Measurements from ENCODE around the gene BTK.
"Not testable (repeated sequence)": the region's sequence is repeated elsewhere in the genome, so short reads cannot be mapped to it uniquely, and the experiment has no call there.

The BTK gene

GRCh38 chrX:101391831-101392230 is 5.8 kb upstream of the BTK start:
- DNase-seq = no peak

DNA sequence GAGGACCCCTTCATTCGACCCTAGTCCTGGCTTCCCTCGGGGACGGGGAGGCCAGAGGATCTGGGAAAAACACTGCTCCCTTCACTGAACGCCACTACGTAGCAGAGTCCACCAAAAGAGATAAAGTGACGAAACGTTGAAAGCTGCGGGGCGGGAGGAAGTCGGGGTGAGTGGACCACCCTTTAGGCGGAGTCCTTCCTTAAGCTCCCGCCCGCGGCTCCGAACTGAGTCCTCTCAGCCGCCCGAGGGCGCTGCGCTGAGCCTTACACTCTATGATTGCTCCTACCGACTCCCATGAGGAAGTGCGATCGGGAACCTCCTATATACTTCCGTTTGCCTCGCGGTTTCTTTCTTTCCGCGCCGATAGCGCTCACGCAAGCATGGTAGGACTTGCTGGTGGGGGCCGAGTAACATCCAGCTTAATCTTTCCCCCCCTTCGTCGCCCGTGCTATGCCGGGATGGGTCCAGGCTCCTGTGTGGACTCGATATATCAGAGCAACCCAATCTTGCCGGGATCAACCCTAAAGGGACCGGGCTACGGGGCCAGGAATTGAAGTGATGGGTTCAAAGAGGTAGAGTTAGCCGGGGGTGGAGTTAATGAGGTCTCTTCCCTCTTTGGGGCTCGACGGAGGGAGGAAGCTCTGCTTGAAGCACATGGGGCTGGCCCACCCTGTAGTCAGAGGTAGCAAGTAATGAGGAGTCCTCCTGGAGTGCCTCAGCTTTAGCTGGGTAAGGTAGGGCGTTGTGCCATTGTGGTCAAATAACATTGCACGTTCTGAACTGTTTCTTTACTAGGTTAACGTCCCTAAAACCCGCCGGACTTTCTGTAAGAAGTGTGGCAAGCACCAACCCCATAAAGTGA is 4.9 kb upstream of the BTK start, which contains the start of gene RPL36A:
Gene RPL36A (plus strand): TSS at position 348 of the 862 bp plus-strand sequence. CDS start 33 bp downstream, at position 381.
- DNase-seq = peak; percentile 93

DNA sequence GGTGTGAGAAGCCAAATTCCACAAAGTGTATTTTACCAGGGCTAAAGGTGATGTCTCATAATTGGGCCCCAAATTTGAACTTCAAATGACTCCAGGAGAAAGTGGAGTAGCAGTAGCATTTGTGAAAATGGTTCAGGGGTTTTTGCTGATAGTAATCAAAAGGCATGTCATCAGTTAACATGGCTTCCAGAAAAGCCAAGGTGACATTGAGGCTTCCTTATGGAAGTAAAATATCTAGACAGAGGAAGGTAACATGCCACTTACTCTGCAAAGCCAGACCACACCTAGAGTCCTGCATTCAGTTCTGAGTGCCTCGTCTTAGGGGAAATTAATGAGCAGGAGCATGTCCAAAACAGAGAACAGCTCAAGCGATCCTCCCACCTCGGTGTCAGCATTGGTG is 2.6 kb upstream of the BTK start:
- no peak for DNase-seq

- DNase-seq = no peak
Observed at GRCh38 chrX:101386542-101386885, 523 bp upstream of the BTK start.

DNA sequence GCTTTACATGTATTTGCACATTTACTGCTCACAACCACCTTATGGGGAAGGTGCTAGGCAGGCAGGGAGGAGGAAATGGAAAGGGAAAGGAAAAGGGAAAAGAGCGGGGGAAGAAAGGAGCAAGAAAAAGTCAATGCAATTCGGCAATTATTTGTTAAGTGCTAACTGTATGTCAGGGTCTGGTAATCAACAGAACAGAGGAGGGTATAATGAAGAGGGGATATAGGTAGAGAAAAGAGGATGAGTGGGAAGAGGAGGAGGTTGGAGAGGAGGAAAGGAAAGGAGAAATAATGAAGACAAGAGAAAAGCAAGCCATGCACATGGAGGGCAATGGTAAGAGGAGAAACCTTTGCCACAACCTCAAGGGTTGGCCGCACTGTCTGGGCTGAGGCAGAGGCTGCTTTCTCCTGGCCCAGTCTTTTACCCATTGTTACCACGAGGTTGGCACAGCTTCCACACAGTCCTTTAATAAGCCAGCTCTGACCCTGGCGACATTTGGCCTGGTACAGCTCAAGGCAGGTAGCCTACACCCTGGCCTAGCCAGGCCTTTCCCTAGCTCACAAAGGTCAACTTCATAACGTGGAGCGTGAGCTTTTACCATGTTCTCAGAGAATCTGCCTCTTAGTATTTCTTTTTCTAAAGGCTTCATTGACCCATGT is 836 bp downstream of the BTK start:
- no peak for DNase-seq

DNA sequence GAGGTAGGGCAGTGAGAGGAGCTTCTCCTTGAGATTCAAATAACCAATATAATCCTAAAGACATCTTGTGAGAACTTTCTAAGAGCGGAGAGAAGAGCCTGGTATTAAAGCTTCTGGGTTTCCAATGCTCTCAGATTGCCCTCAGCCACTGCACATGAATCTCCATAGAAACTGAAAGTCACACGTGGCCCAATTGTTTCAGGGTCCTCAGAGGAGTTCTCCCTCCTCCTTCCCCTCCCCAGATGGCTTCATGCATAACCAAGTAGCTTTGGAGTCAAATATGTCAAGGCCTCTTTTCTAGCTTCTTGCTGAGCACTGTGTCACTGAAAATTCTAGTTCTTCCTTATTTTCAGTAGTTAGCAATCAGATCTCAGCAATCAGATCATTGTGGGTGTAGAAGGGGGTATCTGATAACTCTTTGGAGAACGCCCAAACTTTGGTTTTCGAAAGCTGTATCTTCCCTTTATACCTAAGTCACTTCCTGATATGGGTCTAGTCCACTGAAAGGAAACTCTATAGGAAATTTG is 2.2 kb downstream of the BTK start:
- DNase-seq = peak; percentile 19

GRCh38 chrX:101377547-101377946 is 8.4 kb downstream of the BTK start:
- no peak for DNase-seq

DNA sequence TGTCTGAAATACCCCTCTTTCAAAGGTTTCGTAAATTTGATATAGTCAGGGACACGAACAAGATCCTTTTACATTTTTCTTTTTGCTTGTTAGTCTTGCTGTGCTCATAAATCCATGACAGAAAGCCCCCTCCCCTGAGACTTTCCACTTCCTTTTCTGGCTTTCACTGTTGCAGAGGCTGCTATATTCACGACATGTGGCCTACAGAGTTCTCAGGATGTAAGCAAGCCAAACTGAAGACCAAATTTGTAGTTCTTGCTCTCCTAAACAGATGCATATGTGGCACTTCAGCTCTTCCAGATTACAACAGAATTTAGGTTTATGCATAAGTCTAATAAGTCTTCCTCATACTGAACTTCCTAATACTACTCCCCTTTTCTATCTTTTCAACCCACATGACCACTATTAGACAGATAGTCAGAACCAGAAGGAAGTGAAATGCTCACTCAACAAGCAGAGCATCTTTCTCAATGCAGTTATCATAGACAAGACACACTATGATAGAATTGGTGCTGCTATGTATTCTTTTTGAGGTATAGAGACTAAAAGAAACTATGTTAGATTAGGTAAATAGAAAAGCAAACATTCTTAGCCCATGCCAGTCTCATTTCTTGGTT is 15.0 kb downstream of the BTK start:
- no peak for DNase-seq

GRCh38 chrX:101369687-101370086 is 16.3 kb downstream of the BTK start:
- no peak for DNase-seq

GRCh38 chrX:101368800-101369199 is 17.2 kb downstream of the BTK start:
- DNase-seq = no peak

- no peak for DNase-seq
Observed at GRCh38 chrX:101365301-101365795, 20.6 kb downstream of the BTK start.

DNA sequence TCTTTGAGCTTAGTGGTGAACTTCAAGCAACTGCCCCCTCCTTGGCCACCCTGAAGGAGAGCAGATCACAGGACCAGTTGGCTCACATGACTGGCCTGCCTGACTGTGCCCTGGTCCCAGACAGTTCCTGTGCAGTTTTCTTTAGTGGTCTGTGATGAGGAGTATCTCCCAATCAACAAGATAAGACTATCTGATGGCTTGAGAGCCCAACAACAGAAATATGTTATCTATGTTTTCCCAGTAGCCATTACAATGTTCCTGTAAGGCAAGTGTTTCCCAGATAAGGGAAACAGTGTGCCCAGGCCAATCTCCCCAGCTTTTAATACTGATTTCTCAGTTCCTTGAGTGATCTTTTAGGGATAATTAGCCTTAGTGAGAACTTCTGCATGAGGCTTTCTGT is 23.2 kb downstream of the BTK start:
- no peak for DNase-seq

DNA sequence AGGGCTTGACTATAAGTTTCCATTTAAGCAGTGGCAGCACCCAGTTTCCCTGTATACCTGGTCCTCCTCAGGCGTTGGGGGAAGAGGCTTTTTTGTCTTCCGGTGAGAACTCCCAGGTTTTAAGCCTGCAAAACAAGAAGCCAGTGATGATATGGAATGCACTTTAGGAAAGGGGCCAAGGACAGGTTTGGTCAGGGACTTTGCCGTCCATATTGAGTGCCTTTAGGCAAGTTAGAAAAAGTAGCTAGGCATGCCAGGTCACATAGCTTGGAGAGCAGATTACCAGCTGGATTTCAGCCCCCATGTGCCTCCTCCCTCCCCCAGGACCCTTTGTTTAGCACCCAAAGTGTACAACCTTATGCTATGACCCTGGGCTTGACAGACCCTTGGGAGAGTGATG is 23.9 kb downstream of the BTK start:
- DNase-seq = no peak

- DNase-seq = no peak
Observed at GRCh38 chrX:101360390-101360789, 25.6 kb downstream of the BTK start.

- no peak for DNase-seq
Observed at GRCh38 chrX:101359966-101360365, 26.0 kb downstream of the BTK start.

DNA sequence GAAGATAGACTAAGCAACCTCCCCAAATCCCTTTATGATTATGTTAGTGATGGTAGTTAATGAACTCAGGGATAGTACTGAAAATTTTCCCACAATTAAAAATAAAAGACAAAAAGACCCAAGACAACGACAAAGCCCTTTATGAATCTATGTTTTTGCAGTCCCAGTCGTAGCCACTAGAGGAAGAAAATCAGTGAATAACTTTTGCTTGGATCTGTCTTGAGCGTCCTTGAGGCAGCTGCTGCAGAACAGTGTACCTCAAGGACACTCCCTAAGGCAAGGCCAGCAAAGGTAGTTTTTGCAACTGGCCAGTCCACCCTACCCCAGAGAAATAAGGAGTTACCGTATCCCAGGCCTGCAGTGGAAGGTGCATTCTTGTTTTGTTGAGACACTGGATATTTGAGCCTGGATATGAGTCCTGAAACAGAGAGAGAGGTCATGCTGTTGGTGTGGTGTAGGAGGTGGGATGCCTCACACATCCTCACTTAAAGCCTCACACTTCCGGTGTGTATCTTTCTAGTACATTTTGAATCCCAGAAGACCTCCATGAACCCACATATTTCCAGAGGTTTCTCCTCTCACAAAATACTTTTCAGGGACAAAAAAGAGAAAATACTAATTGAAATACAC is 28.7 kb downstream of the BTK start:
- peak; percentile 35 for DNase-seq

DNA sequence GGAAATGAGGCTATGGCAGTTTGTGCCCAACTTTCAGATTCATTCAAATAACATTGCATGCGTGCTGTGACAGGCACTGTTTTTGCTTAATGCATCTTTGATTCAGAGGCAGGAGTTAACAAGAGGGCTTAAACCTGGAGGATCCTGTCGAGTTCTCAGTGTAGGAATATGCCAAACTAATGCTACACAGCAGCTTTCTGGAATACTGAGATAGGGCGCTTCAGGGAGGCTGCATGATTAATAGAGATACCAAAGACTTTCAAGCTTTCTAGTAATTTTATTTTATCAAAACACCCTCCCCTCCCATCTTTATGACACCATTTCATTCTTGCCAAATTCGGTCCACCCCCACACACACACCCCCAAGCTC is 36.8 kb downstream of the BTK start:
- DNase-seq = no peak

GRCh38 chrX:101348452-101349192 is 37.4 kb downstream of the BTK start, which contains the start of gene TIMM8A:
TIMM8A (minus strand) TSS chrX:101348742; CDS start chrX:101348664, 78 bp downstream.
- DNase-seq = peak; percentile 88

- DNase-seq = peak; percentile 30
Observed at GRCh38 chrX:101347859-101348451, 38.0 kb downstream of the BTK start.

GRCh38 chrX:101337776-101338271 is 48.2 kb downstream of the BTK start:
- no peak for DNase-seq

DNA sequence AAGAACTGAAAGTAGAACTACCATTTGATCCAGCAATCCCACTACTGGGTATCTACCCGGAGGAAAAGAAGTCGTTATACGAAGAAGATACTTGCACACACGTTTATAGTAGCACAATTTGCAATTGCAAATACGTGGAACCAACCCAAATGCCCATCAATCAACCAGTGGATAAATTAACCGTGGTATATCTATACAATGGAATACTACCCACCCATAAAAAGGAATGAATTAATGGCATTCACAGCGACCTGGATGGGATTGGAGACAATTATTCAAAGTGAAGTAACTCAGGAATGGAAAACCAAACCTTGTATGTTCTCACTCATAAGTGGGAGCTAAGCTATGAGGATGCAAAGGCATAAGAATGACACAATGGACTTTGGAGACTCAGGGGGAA is 51.7 kb downstream of the BTK start:
- not testable (repeated sequence) for DNase-seq

DNA sequence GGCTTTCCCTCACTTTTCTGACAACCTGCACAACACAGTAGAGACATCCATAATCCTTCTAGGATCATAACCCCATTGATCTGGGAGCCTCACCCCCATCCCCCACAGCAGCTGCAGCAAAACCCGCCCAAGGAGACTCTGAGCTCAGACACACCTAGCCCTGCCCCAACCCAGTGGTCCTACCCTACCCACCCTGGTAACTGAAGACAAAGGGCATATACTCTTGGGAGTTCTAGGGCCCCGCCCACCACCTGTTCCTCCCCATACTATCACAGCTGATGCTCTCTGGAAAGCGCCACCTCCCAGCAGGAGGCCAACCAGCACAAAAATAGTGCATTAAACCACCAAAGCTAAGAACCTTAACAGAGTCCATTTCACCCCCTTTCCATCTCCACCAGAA is 59.4 kb downstream of the BTK start:
- not testable (repeated sequence) for DNase-seq
